B cell (primary cell): Measurements from ENCODE around the gene LATS1.

Experiments
- EZH2 ChIP-seq: IDR thresholded peaks from 2 replicates; pipeline ENCODE4 v1.6.1; 2012; ENCODE audit warnings: borderline replicate concordance, low read depth, mild to moderate bottlenecking, moderate library complexity, low read length; ENCODE audit not compliant: insufficient read depth, poor library complexity, severe bottlenecking
- TF ChIP-seq, protein P1 (sequence below): fragments of 200-600 bp; IDR thresholded peaks from one replicate; pipeline ENCODE4 v1.8.0; 2022; ENCODE audit warnings: antibody characterized with exemption, mild to moderate bottlenecking

GRCh38 chr6:149615805-149616204 lies 102.1 kb downstream of the LATS1 start:
- TF ChIP-seq, protein P1, sequence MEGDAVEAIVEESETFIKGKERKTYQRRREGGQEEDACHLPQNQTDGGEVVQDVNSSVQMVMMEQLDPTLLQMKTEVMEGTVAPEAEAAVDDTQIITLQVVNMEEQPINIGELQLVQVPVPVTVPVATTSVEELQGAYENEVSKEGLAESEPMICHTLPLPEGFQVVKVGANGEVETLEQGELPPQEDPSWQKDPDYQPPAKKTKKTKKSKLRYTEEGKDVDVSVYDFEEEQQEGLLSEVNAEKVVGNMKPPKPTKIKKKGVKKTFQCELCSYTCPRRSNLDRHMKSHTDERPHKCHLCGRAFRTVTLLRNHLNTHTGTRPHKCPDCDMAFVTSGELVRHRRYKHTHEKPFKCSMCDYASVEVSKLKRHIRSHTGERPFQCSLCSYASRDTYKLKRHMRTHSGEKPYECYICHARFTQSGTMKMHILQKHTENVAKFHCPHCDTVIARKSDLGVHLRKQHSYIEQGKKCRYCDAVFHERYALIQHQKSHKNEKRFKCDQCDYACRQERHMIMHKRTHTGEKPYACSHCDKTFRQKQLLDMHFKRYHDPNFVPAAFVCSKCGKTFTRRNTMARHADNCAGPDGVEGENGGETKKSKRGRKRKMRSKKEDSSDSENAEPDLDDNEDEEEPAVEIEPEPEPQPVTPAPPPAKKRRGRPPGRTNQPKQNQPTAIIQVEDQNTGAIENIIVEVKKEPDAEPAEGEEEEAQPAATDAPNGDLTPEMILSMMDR, result no peak
- no peak for TF ChIP-seq EZH2
